T-helper 1 cell treated with Interleukin-12 subunit alpha and Interleukin-12 subunit beta and Interleukin-4 antibody, amounts not matched to agents 30 μg/mL and 1 μg/mL, for 36 hours (primary cell): ENCODE results near the gene MYBPHL.

Source experiments
- H3K27ac Mint-ChIP-seq: one replicate; pipeline ENCODE4 v1.8.0; 2021; ENCODE audit warnings: mild to moderate bottlenecking, mixed read lengths
- H3K27me3 Mint-ChIP-seq: one replicate; pipeline ENCODE4 v1.8.0; 2021; ENCODE audit warnings: low read depth, mixed read lengths
- H3K36me3 Mint-ChIP-seq: one replicate; pipeline ENCODE4 v1.8.0; 2021; ENCODE audit warnings: low read depth, mixed read lengths
- H3K4me1 Mint-ChIP-seq: one replicate; pipeline ENCODE4 v1.8.0; 2021; ENCODE audit warnings: low read depth, mixed read lengths
- H3K4me3 Mint-ChIP-seq: one replicate; pipeline ENCODE4 v1.8.0; 2021; ENCODE audit warnings: mild to moderate bottlenecking, moderate library complexity, mixed read lengths
- H3K9me3 Mint-ChIP-seq: one replicate; pipeline ENCODE4 v1.8.0; 2021; ENCODE audit warnings: mixed read lengths

MYBPHL gene

DNA sequence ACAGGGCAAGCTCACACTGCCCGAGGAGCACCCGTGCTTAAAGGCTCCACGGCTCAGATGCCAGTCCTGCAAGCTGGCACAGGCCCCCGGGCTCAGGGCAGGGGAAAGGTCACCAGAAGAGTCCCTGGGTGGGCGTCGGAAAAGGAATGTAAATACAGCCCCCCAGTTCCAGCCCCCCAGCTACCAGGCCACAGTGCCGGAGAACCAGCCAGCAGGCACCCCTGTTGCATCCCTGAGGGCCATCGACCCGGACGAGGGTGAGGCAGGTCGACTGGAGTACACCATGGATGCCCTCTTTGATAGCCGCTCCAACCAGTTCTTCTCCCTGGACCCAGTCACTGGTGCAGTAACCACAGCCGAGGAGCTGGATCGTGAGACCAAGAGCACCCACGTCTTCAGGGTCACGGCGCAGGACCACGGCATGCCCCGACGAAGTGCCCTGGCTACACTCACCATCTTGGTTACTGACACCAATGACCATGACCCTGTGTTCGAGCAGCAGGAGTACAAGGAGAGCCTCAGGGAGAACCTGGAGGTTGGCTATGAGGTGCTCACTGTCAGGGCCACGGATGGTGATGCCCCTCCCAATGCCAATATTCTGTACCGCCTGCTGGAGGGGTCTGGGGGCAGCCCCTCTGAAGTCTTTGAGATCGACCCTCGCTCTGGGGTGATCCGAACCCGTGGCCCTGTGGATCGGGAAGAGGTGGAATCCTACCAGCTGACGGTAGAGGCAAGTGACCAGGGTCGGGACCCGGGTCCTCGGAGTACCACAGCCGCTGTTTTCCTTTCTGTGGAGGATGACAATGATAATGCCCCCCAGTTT lies 56.1 kb downstream of the MYBPHL start:
- H3K27me3 Mint-ChIP-seq = peaks cover 25% of the 10 kb centered on the region
- no peaks in the 10 kb centered on the region for H3K9me3 Mint-ChIP-seq
- no peak overlapping the region for H3K27ac Mint-ChIP-seq

GRCh38 chr1:109249654-109250401 lies 57.0 kb downstream of the MYBPHL start:
- H3K27me3 Mint-ChIP-seq = peaks cover 25% of the 10 kb centered on the region
- H3K36me3 Mint-ChIP-seq = no peaks in the 10 kb centered on the region
- H3K27ac Mint-ChIP-seq = no peak overlapping the region
- peaks cover 4% of the 10 kb centered on the region for H3K4me1 Mint-ChIP-seq
- no peaks in the 10 kb centered on the region for H3K9me3 Mint-ChIP-seq
- no peak overlapping the region for H3K4me3 Mint-ChIP-seq

More for the DNA sequence above, 56.1 kb downstream of the MYBPHL start:
- Mint-ChIP-seq H3K4me1 (peaks cover 4% of the 10 kb centered on the region), H3K4me3 (peak overlapping the region; percentile 46), H3K36me3 (no peaks in the 10 kb centered on the region)

DNA sequence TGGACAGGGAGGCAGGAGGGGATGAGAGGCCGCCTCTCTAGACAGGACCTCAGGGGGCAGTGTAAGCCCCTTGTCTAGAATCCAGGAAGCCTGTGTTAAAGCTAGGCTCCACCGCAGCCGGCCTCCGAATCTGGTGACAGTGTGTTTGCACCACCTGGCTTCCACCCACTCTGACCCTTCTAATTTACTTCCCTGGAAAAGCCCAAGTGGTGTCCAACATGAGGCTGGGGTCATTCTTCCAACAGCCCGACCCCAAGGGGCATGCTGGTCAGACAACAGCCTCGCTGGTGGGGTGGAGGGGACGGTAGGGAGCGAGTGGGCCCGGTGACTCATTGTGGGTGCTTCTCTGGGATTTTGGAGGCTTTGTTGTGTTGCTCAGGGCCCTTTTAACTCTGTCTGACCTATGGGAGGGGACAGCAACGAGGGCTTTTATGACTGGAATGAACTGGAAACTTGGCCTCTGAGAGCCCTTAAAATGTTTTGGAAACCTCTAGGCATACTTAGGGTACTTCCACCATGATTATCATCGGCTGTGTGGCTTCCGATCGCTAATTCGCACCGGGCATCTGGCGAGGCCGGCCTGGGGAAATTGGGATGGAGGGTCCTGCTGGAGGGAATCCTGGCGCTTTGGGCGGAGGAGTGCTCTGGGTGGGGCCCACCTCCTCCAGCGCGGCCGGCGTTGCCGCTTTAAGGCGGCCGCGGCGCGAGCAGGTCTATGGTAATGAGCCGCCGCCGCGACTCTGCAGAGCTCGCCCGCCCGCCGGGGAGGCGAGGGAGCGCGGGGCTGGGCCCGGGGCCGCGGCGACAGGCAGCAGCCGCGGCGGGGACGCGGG lies 57.8 kb downstream of the MYBPHL start, which contains the start of gene CELSR2:
Gene CELSR2, plus strand, starts transcription at position 743 of the 833 bp plus-strand sequence. CDS start 541 bp downstream, outside the sequence.
- H3K4me3 Mint-ChIP-seq = peak within 1 kb of the TSS; percentile 37
- peaks cover 4% of the 10 kb centered on the region for H3K4me1 Mint-ChIP-seq
- no peaks in the 10 kb centered on the region for H3K36me3 Mint-ChIP-seq
- peaks cover 33% of the 10 kb centered on the region for H3K27me3 Mint-ChIP-seq
- H3K9me3 Mint-ChIP-seq = no peaks in the 10 kb centered on the region
- H3K27ac Mint-ChIP-seq = no peak within 1 kb of the TSS

DNA sequence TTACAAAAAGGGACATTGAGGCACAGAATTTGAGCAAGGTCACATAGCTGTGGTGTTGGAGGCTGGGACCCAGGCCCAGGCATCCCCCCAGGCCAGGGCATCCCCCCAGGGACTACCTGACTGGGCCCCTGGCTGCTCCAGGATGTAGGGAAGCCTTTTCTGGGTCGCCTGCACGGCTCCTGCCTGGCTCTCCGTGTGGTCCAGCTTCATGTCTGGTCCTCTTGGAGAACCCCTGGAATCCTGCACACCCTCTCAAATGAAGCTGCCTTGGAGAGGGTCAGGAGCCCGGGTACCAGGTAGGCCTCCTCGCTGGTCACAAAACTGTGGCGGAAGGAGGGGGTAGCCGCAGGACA lies 58.4 kb downstream of the MYBPHL start:
- Mint-ChIP-seq H3K27me3 (peaks cover 34% of the 10 kb centered on the region), H3K9me3 (no peaks in the 10 kb centered on the region), H3K4me1 (peaks cover 4% of the 10 kb centered on the region), H3K4me3 (no peak overlapping the region), H3K36me3 (no peaks in the 10 kb centered on the region), H3K27ac (no peak overlapping the region)

- Mint-ChIP-seq H3K27ac (no peak overlapping the region), H3K36me3 (no peaks in the 10 kb centered on the region), H3K9me3 (no peaks in the 10 kb centered on the region), H3K4me1 (peaks cover 4% of the 10 kb centered on the region), H3K27me3 (peaks cover 34% of the 10 kb centered on the region), H3K4me3 (no peak overlapping the region)
These were observed 59.1 kb downstream of the MYBPHL start for GRCh38 chr1:109247401-109248365.

GRCh38 chr1:109246141-109246551 lies 60.7 kb downstream of the MYBPHL start:
- Mint-ChIP-seq H3K9me3 (no peaks in the 10 kb centered on the region), H3K36me3 (no peaks in the 10 kb centered on the region), H3K27ac (no peak overlapping the region), H3K4me1 (peaks cover 9% of the 10 kb centered on the region), H3K4me3 (no peak overlapping the region), H3K27me3 (peaks cover 40% of the 10 kb centered on the region)

GRCh38 chr1:109243860-109244552 lies 62.8 kb downstream of the MYBPHL start:
- no peak overlapping the region for H3K4me3 Mint-ChIP-seq
- peaks cover 31% of the 10 kb centered on the region for H3K27me3 Mint-ChIP-seq
- H3K36me3 Mint-ChIP-seq = no peaks in the 10 kb centered on the region
- peaks cover 6% of the 10 kb centered on the region for H3K4me1 Mint-ChIP-seq
- no peaks in the 10 kb centered on the region for H3K9me3 Mint-ChIP-seq
- H3K27ac Mint-ChIP-seq = no peak overlapping the region

GRCh38 chr1:109243221-109243620 lies 63.6 kb downstream of the MYBPHL start:
- no peak overlapping the region for H3K4me3 Mint-ChIP-seq
- no peak overlapping the region for H3K27ac Mint-ChIP-seq
- peaks cover 30% of the 10 kb centered on the region for H3K27me3 Mint-ChIP-seq
- H3K9me3 Mint-ChIP-seq = no peaks in the 10 kb centered on the region
- H3K4me1 Mint-ChIP-seq = peaks cover 5% of the 10 kb centered on the region
- peaks cover 2% of the 10 kb centered on the region for H3K36me3 Mint-ChIP-seq

DNA sequence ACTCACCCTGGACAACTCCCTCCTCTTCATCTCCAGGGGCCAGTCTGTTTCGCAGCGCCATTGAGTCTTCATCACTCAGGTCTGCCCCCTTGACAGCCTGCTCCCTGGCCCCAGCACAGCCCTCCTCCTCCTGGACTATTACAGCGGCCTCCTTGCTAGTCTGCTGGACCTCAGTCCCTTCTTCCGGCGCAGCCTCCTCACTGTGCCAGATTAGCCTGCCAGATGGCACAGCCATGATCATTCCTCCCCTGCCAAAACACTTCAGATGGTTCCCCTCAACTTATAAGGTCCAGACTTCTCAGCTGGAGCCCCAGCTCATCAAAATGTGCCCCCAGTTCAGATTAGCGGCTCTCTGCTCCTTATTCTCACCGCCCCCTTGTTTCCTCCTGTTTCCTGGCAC lies 64.4 kb downstream of the MYBPHL start:
- Mint-ChIP-seq H3K4me3 (no peak overlapping the region), H3K9me3 (no peaks in the 10 kb centered on the region), H3K4me1 (peaks cover 5% of the 10 kb centered on the region), H3K27me3 (peaks cover 30% of the 10 kb centered on the region), H3K27ac (peak overlapping the region; percentile 38), H3K36me3 (peaks cover 10% of the 10 kb centered on the region)
